HUDEP-2 (cell line): ENCODE results near the gene BRICD5.

Experiments used
- DNase-seq, 76 experiments: peaks; one replicate each; lab custom pipeline; 2025; ENCODE audit not compliant: unreplicated experiment in 76 of 76; lab: John Stamatoyannopoulos, UW

Gene BRICD5

GRCh38 chr16:2226245-2226793 lies 15.7 kb upstream of the BRICD5 start:
- peak in 2 of 76 experiments; percentile 5 to 20 for DNase-seq

GRCh38 chr16:2223942-2224486 lies 13.4 kb upstream of the BRICD5 start:
- DNase-seq: peak in 40 of 76 experiments; percentile 5 to 50 (median 32)

- DNase-seq: peak in 75 of 76 experiments; percentile 56 to 100 (median 99)
Observed at GRCh38 chr16:2223221-2223941, 12.7 kb upstream of the BRICD5 start, which contains the start of gene E4F1. Gene E4F1 (plus strand): TSS chr16:2223591. CDS start chr16:2223614, 23 bp downstream.

- DNase-seq: no peak
Observed at GRCh38 chr16:2216330-2216729, 5.7 kb upstream of the BRICD5 start.

GRCh38 chr16:2214719-2214968 lies 4.0 kb upstream of the BRICD5 start, which contains the start of gene PGP:
Gene PGP (minus strand): TSS chr16:2214840. CDS start chr16:2214777, 63 bp downstream.
- no peak for DNase-seq

- DNase-seq: peak in 2 of 76 experiments; percentile 13 to 52
Observed at GRCh38 chr16:2213817-2214718, 3.4 kb upstream of the BRICD5 start.

- DNase-seq: peak in 5 of 76 experiments; percentile 11 to 49 (median 31)
Observed at GRCh38 chr16:2212362-2213324, 2.0 kb upstream of the BRICD5 start.

- DNase-seq: peak in 30 of 76 experiments; percentile 7 to 51 (median 30)
Observed at GRCh38 chr16:2211923-2212347, 1.3 kb upstream of the BRICD5 start.

GRCh38 chr16:2210009-2210332 lies 692 bp downstream of the BRICD5 start:
- DNase-seq: no peak

- DNase-seq: no peak
Observed at GRCh38 chr16:2209258-2210008, 1.2 kb downstream of the BRICD5 start.

GRCh38 chr16:2208772-2209171 lies 1.9 kb downstream of the BRICD5 start:
- no peak for DNase-seq

GRCh38 chr16:2208308-2208707 lies 2.4 kb downstream of the BRICD5 start:
- no peak for DNase-seq

- no peak for DNase-seq
Observed at GRCh38 chr16:2207872-2208271, 2.8 kb downstream of the BRICD5 start.

- no peak for DNase-seq
Observed at GRCh38 chr16:2206780-2207433, 3.8 kb downstream of the BRICD5 start.

- no peak for DNase-seq
Observed at GRCh38 chr16:2206420-2206779, 4.3 kb downstream of the BRICD5 start.

GRCh38 chr16:2205967-2206313 lies 4.7 kb downstream of the BRICD5 start:
- DNase-seq: peak in 2 of 76 experiments; percentile 49 to 61

- DNase-seq: peak in 70 of 76 experiments; percentile 18 to 95 (median 76)
Observed at GRCh38 chr16:2205104-2205966, 5.3 kb downstream of the BRICD5 start, which contains the start of gene MLST8. Gene MLST8 (plus strand): TSS chr16:2205454. CDS start chr16:2206086, 632 bp downstream.
